Measurements from ENCODE around the gene SERHL2.
"Not testable (repeated sequence)": the region's sequence is repeated elsewhere in the genome, so short reads cannot be mapped to it uniquely, and the experiment has no call there.

Gene SERHL2

GRCh38 chr22:42603427-42603826, 49.7 kb downstream of the SERHL2 start:
- DNase-seq (ENCODE audit: low read depth in 2 of 2, low spot score in 1 of 2) = no peak

DNA sequence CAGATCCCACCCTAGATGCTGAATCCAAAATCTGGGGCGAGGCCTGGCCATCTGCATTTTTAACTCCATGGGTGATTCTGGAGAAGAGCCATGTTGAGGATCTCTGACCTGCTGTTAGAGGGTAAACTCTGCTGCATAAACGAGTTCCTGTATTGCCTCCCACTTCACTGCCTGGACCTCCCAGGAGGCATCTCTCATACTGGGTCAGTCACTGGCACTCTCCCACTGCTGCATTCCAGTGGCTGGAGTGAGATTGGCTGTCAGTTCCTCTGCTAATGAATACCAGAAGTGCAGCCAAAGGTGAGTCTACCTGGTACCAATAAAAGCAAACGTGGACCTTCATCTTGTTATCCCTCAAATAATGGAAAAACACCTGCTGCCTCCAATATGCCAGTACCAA, 50.6 kb downstream of the SERHL2 start:
- DNase-seq (ENCODE audit: low read depth in 2 of 2, low spot score in 1 of 2) = no peak

- not testable (repeated sequence) for DNase-seq (ENCODE audit: low read depth in 2 of 2, low spot score in 1 of 2)
These were observed 53.9 kb downstream of the SERHL2 start for GRCh38 chr22:42607641-42608040.

DNA sequence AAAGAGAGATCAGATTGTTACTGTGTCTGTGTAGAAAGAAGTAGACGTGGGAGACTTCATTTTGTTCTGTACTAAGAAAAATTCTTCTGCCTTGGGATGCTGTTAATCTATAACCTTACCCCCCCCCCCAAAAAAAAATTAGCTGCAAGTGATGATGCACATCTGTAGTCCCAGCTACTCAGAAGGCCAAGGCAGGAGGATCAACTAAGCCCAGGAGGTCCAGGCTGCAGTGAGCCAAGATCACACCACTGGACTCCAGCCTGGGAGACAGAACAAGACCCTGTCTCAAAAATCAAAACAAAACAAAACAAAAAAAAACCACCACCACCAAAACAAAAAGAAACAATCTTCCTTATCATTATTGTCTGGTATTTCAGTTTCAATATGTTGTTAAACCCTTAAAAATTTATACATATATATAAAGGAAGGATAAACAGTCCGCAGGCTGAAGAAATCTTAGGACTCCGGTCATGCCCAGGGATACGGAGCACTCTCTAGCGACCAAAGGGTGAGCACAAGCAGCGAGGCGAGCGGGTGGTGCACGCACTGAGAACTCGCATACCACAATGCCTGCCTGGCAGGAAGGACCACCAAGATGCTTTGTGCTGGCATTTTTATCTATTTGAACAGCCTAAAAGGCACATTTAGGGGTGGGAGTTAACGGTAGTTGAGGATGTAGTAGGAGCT, 54.5 kb downstream of the SERHL2 start:
- no peak for DNase-seq (ENCODE audit: low read depth in 2 of 2, low spot score in 1 of 2)

GRCh38 chr22:42608823-42609361, 55.1 kb downstream of the SERHL2 start:
- DNase-seq (ENCODE audit: low read depth in 2 of 2, low spot score in 1 of 2) = no peak

DNA sequence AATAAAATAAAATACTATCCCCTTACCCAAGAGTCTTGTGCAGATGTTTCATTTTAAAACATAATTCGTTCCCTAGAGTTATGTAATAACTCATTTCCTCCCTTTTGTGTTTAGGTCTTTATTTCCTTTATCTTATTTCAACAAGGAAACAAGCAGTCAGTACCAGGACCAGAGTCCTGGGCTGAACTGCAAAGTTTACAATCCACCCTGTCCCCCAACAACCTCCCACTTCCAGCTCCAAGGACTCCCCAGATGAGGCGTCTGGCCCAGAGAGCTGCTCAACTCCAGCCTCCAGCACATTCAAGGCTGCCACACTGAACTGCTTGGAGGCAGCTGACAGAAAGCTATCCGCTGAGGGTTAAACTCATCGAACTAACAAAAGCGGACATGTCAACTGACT, 56.4 kb downstream of the SERHL2 start:
- DNase-seq (ENCODE audit: low read depth in 2 of 2, low spot score in 1 of 2) = no peak

- no peak for DNase-seq (ENCODE audit: low read depth in 2 of 2, low spot score in 1 of 2)
These were observed 57.3 kb downstream of the SERHL2 start for GRCh38 chr22:42611051-42611450.

DNA sequence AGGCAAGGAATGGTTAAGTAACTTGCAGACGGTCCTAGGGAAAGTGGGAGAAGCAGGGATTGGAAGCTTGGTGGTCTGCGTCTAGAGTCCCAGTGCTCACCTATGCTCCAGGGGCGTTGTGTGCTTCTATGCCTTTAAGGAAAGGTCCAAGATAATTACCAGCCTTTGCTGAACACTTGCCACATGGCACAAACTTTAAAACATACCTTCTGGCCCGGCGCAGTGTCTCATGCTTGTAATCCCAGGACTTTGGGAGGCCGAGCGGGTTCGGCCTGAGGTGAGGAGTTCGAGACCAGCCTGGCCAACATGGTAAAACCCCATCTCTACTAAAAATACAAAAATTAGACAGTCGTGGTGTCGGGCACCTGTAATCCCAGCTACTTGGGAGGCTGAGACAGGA, 58.6 kb downstream of the SERHL2 start:
- DNase-seq (ENCODE audit: low read depth in 2 of 2, low spot score in 1 of 2) = no peak

GRCh38 chr22:42613872-42614301, 60.1 kb downstream of the SERHL2 start:
- no peak for DNase-seq (ENCODE audit: low read depth in 2 of 2, low spot score in 1 of 2)

DNA sequence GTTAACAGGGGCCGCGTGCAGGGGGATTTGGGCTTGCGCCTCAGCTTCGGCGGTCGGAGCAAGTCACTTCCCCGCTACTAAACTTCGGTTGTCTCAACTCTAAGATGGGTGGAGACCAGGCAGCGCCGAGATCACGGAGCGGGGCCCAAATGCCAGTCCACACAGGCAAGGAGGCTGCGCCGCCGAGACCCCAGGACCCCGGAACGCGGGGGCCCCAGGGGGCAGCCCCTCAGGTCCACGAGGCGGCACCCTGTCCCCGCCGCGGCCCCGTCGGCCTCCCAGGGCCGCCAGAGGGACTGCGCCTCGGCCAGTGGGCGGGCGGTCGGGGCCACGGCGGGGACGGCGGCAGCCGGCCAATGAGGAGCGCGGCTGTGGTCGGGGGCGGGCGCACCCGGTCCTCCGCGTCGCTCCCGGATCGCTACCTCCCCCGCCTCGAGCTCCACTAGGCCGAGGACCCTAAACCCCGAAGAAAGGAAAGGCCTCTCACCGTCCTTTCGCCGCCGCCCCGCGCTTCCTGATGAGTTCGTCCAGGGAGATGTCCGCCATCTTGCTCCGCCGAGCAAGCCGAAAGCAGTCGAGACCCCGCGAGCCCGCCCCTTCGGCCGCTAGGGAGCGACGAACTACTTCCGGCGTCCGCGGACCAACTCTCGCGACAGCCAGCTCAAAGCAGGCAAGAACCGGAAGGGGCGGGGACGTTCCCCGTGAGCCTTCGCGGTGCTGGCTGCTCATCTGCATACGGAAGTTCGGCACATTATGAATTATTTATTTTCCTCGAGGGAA, 60.7 kb downstream of the SERHL2 start, which contains the start of gene POLDIP3:
TSS of gene POLDIP3 (minus strand) at position 572 of the 780 bp plus-strand sequence. CDS start at position 546, 26 bp downstream.
- DNase-seq (ENCODE audit: low read depth in 2 of 2, low spot score in 1 of 2) = peak; percentile 97 to 98

DNA sequence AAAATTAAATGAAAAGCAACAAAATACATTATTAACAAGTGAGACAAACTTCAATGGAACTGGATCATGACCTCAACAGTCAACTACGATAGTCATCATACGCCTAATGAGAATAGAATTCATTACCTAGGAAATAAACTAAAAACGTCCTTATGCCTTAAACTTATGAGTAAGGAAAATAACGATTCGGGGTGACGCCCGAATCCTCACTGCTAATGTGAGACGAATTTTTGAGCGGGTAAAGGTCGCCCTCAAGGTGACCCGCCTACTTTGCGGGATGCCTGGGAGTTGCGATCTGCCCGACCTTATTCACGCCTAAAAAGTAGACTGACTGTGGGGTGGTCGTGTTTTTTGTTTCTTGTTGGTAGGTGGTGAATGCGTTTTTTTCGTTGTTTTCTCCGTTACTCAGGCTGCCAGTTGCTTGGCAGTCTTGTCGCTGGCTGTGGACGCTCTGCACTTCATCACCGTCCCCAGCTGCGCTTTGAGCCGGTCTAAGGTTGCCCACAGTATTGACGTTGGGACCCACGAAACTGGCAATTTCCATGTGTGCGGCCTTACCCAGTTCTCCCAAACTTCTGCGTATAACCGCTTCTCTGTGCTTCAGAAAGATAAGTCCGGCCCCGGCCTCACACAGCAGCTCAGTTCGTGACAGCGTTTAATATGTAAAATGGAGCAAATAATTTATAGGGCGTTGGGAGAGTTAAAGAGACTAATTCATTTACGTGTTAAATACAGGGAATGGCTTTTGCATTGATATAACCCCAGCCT, 61.5 kb downstream of the SERHL2 start:
- DNase-seq (ENCODE audit: low read depth in 2 of 2, low spot score in 1 of 2) = peak; percentile 68 to 76

DNA sequence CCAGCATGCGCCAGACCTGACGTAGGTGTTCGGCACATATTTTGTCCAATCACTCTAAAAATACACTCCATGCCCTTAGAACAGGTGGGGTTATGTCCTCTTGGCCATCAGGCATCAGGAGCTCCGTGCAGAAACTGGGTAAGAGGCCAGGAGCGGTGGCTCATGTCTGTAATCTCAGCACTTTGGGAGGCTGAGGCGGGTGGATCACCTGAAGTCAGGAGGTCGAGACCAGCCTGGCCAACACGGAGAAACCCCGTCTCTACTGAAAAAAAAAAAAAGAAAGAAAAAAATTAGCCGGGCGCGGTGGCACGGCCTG, 62.1 kb downstream of the SERHL2 start:
- DNase-seq (ENCODE audit: low read depth in 2 of 2, low spot score in 1 of 2) = not testable (repeated sequence)

GRCh38 chr22:42617155-42617983, 63.6 kb downstream of the SERHL2 start:
- no peak for DNase-seq (ENCODE audit: low read depth in 2 of 2, low spot score in 1 of 2)

- DNase-seq (ENCODE audit: low read depth in 2 of 2, low spot score in 1 of 2) = no peak
These were observed 65.7 kb downstream of the SERHL2 start for GRCh38 chr22:42619261-42620063.

GRCh38 chr22:42620084-42620483, 66.3 kb downstream of the SERHL2 start:
- DNase-seq (ENCODE audit: low read depth in 2 of 2, low spot score in 1 of 2) = no peak

- no peak for DNase-seq (ENCODE audit: low read depth in 2 of 2, low spot score in 1 of 2)
These were observed 67.8 kb downstream of the SERHL2 start for GRCh38 chr22:42621505-42622002.

- no peak for DNase-seq (ENCODE audit: low read depth in 2 of 2, low spot score in 1 of 2)
These were observed 68.4 kb downstream of the SERHL2 start for GRCh38 chr22:42622061-42622710.

- no peak for DNase-seq (ENCODE audit: low read depth in 2 of 2, low spot score in 1 of 2)
These were observed 69.6 kb downstream of the SERHL2 start for GRCh38 chr22:42623301-42623751.
